ENCODE measurements around the gene LENG1.

DNA sequence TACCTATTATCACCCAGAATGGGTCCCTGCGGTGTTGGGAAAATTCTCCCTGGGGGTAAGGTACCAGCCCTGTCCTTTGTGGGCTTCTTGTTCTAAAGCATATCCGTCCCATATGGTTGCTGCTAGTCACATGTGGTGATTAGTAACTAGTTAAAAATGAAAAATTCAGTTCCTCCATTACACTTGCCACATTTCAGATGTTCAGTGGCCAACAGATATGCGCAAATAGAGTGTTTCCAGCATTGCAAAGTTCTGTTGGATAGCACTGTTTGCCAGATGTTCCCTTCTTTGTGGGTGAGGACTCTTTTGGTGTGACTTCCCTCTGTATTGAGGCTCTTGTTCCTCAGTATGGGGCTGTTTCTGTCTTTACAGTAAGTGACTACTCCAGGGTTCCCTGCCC is 18.2 kb downstream of the LENG1 start:
- TF ChIP-seq, protein P1, sequence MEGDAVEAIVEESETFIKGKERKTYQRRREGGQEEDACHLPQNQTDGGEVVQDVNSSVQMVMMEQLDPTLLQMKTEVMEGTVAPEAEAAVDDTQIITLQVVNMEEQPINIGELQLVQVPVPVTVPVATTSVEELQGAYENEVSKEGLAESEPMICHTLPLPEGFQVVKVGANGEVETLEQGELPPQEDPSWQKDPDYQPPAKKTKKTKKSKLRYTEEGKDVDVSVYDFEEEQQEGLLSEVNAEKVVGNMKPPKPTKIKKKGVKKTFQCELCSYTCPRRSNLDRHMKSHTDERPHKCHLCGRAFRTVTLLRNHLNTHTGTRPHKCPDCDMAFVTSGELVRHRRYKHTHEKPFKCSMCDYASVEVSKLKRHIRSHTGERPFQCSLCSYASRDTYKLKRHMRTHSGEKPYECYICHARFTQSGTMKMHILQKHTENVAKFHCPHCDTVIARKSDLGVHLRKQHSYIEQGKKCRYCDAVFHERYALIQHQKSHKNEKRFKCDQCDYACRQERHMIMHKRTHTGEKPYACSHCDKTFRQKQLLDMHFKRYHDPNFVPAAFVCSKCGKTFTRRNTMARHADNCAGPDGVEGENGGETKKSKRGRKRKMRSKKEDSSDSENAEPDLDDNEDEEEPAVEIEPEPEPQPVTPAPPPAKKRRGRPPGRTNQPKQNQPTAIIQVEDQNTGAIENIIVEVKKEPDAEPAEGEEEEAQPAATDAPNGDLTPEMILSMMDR (conservative IDR thresholded peaks at IDR 0.05; ENCODE audit: low read depth in 2 of 2) = no peak
- TF ChIP-seq, protein P2, sequence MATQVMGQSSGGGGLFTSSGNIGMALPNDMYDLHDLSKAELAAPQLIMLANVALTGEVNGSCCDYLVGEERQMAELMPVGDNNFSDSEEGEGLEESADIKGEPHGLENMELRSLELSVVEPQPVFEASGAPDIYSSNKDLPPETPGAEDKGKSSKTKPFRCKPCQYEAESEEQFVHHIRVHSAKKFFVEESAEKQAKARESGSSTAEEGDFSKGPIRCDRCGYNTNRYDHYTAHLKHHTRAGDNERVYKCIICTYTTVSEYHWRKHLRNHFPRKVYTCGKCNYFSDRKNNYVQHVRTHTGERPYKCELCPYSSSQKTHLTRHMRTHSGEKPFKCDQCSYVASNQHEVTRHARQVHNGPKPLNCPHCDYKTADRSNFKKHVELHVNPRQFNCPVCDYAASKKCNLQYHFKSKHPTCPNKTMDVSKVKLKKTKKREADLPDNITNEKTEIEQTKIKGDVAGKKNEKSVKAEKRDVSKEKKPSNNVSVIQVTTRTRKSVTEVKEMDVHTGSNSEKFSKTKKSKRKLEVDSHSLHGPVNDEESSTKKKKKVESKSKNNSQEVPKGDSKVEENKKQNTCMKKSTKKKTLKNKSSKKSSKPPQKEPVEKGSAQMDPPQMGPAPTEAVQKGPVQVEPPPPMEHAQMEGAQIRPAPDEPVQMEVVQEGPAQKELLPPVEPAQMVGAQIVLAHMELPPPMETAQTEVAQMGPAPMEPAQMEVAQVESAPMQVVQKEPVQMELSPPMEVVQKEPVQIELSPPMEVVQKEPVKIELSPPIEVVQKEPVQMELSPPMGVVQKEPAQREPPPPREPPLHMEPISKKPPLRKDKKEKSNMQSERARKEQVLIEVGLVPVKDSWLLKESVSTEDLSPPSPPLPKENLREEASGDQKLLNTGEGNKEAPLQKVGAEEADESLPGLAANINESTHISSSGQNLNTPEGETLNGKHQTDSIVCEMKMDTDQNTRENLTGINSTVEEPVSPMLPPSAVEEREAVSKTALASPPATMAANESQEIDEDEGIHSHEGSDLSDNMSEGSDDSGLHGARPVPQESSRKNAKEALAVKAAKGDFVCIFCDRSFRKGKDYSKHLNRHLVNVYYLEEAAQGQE (IDR thresholded peaks at IDR 0.05; ENCODE audit: unreplicated experiment) = no peak
- TF ChIP-seq JUNB (IDR thresholded peaks at IDR 0.05; ENCODE audit: unreplicated experiment) (no peak), EZH2 (IDR thresholded peaks at IDR 0.05; ENCODE audit: low read depth, unreplicated experiment) (no peak), EZH2phosphoT487 (IDR thresholded peaks at IDR 0.05; ENCODE audit: unreplicated experiment) (no peak), CREB1 (CRISPR knock-in tag; IDR thresholded peaks at IDR 0.05; ENCODE audit: low read depth) (no peak), POLR2AphosphoS5 (IDR thresholded peaks at IDR 0.05; ENCODE audit: low read depth) (no peak), NANOG (IDR thresholded peaks at IDR 0.05; ENCODE audit: borderline replicate concordance) (no peak)

All from GM23338 (cell line).